ENCODE results near the gene SFXN5.

The SFXN5 gene

DNA sequence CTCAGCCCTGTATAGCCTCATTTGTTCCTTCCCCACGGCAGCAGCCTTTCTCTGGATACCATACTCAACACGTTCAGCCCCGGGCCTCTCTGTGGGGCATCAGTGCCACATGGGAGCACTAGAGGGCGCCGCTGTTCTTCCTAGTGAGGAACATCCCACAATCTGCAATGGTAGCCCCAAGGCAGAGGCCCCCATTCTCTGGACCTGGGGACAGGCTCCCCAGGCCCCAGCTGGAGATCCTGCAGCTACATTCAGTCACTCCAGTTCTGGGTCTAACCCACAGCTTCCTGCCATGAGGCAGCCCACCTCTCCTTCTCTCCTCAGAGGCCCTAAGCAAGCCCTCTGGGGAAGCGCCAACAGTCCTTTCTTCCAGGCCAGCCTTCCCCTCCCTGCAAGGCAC lies 14.2 kb upstream of the SFXN5 start:
- Histone ChIP-seq H4K20me1 (ENCODE audit: insufficient read depth) (no peaks in the 10 kb centered on the region), H2AFZ (ENCODE audit: low read depth) (no peak overlapping the region), H3K36me3 (ENCODE audit: insufficient read depth) (no peaks in the 10 kb centered on the region), H3K27ac (no peak overlapping the region), H3K4me2 (no peak overlapping the region), H3K27me3 (ENCODE audit: insufficient read depth, low read depth) (no peaks in the 10 kb centered on the region), H3K9ac (no peak overlapping the region), H3K4me3 (IDR thresholded peaks at IDR 0.05; ENCODE audit: insufficient read depth, low read depth, low read length) (no peak overlapping the region), H3K79me2 (ENCODE audit: insufficient read depth, low read depth) (no peaks in the 10 kb centered on the region), H3K4me1 (ENCODE audit: low read depth, poor library complexity, severe bottlenecking) (no peaks in the 10 kb centered on the region)
- TF ChIP-seq CTCF (conservative IDR thresholded peaks at IDR 0.05; ENCODE audit: low read depth, low read length), result peak; percentile 95

DNA sequence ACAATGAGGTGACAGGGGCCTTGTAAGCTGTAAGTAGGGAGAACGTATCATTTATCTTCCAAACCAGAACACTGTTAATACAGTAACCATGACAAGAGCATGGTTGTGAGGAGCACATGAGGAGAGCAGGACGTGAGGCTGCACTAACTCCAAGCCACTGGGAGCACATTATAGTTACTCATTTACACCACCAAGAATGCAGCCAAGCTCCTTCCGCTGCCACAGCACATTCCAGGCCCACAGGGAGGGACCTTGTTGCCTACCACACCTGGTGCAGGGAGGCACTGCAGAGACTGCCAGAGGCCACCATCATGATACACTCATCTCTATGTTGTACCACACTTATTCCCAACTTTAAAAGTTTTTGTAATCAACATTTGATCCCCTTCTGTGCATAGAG lies 13.5 kb upstream of the SFXN5 start:
- Histone ChIP-seq H3K4me1 (ENCODE audit: low read depth, poor library complexity, severe bottlenecking) (no peaks in the 10 kb centered on the region), H3K79me2 (ENCODE audit: insufficient read depth, low read depth) (no peaks in the 10 kb centered on the region), H4K20me1 (ENCODE audit: insufficient read depth) (no peaks in the 10 kb centered on the region), H3K4me3 (IDR thresholded peaks at IDR 0.05; ENCODE audit: insufficient read depth, low read depth, low read length) (no peak overlapping the region), H3K27ac (no peak overlapping the region), H3K27me3 (ENCODE audit: insufficient read depth, low read depth) (no peaks in the 10 kb centered on the region), H3K4me2 (no peak overlapping the region), H3K9ac (no peak overlapping the region), H2AFZ (ENCODE audit: low read depth) (no peak overlapping the region), H3K36me3 (ENCODE audit: insufficient read depth) (no peaks in the 10 kb centered on the region)
- TF ChIP-seq CTCF (conservative IDR thresholded peaks at IDR 0.05; ENCODE audit: low read depth, low read length), result no peak

GRCh38 chr2:73083886-73084800 lies 12.6 kb upstream of the SFXN5 start:
- no peak for TF ChIP-seq CTCF (conservative IDR thresholded peaks at IDR 0.05; ENCODE audit: low read depth, low read length)
- Histone ChIP-seq H3K9ac (no peak overlapping the region), H2AFZ (ENCODE audit: low read depth) (no peak overlapping the region), H3K27me3 (ENCODE audit: insufficient read depth, low read depth) (no peaks in the 10 kb centered on the region), H4K20me1 (ENCODE audit: insufficient read depth) (no peaks in the 10 kb centered on the region), H3K36me3 (ENCODE audit: insufficient read depth) (no peaks in the 10 kb centered on the region), H3K4me1 (ENCODE audit: low read depth, poor library complexity, severe bottlenecking) (no peaks in the 10 kb centered on the region), H3K4me3 (IDR thresholded peaks at IDR 0.05; ENCODE audit: insufficient read depth, low read depth, low read length) (no peak overlapping the region), H3K27ac (no peak overlapping the region), H3K79me2 (ENCODE audit: insufficient read depth, low read depth) (no peaks in the 10 kb centered on the region), H3K4me2 (no peak overlapping the region)

DNA sequence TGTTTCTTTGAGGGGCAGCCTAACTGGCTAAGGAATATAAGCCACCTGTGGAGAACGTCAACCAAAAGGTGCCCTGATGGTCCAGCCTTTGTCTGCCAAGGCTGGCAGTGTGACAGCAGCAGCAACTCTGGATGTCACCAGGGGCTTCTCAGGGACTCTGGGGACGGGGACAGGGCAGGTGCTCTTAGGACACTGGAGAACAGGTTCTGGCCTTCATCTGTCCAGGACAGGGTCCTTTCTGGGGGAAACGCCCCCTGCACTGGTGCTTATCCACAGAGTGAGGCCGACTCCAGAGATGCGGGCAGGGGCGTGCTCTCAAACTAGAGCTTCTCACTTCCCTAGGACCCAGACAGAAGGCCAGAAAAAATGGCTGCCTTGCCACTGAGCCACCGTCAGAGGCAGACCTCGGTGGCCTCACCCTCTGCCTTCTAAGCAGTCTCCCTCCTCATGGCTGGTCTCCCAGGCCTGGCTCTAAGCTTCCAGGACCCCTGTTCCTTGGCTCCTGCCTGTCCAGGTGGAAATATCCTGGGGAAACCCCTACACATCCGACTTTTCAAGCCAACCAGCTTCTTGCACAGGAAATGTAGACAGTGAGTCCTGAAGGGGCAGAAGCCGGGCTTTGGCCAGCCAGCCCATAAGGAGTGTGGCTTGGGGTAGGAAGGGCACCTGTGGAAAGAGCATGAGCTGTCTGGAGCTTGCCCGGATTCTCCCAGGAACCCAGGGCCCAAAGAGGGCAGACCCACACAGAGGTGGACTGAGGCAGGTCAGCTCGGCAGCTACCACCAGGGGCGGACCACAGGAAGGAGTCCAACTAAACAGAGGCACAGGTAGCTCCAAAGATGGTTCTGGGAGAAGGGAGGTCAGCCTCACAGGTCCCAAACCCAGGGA lies 11.3 kb upstream of the SFXN5 start:
- Histone ChIP-seq H3K36me3 (ENCODE audit: insufficient read depth) (no peaks in the 10 kb centered on the region), H4K20me1 (ENCODE audit: insufficient read depth) (no peaks in the 10 kb centered on the region), H3K79me2 (ENCODE audit: insufficient read depth, low read depth) (no peaks in the 10 kb centered on the region), H3K4me2 (no peak overlapping the region), H3K9ac (no peak overlapping the region), H3K27ac (no peak overlapping the region), H3K4me1 (ENCODE audit: low read depth, poor library complexity, severe bottlenecking) (no peaks in the 10 kb centered on the region), H3K4me3 (IDR thresholded peaks at IDR 0.05; ENCODE audit: insufficient read depth, low read depth, low read length) (no peak overlapping the region), H2AFZ (ENCODE audit: low read depth) (no peak overlapping the region), H3K27me3 (ENCODE audit: insufficient read depth, low read depth) (no peaks in the 10 kb centered on the region)
- TF ChIP-seq CTCF (conservative IDR thresholded peaks at IDR 0.05; ENCODE audit: low read depth, low read length), result no peak

Data from KMS-11 (cell line).